Activated T-helper 1 cell treated with anti-CD3 and anti-CD28 coated beads, Interleukin-12 subunit alpha, Interleukin-12 subunit beta, Interleukin-2, Interleukin-4 antibody, amounts not matched to agents 30 ng/mL and 10 ng/mL and 1 ng/mL, durations not matched to agents 14 hours and 24 hours and 36 hours (primary cell): ENCODE data around the gene ULK4. TPM values are rescaled to one million over a fixed set of nuclear protein-coding genes. Genes with fewer than 3 reads are reported as not detected.
"Not testable (repeated sequence)": the region's sequence is repeated elsewhere in the genome, so short reads cannot be mapped to it uniquely, and the experiment has no call there.

Source experiments
- DNase-seq: peaks from one replicate; pipeline ENCODE4 v3.0.0; 2021; ENCODE audit warnings: low spot score
- H3K27ac Mint-ChIP-seq: one replicate; pipeline ENCODE4 v1.8.0; 2021; ENCODE audit warnings: mild to moderate bottlenecking, mixed read lengths
- H3K27me3 Mint-ChIP-seq: one replicate; pipeline ENCODE4 v1.8.0; 2022; ENCODE audit warnings: mild to moderate bottlenecking, moderate library complexity, mixed read lengths; ENCODE audit not compliant: insufficient read depth
- H3K36me3 Mint-ChIP-seq: one replicate; pipeline ENCODE4 v1.8.0; 2021; ENCODE audit warnings: low read depth, mixed read lengths
- H3K4me1 Mint-ChIP-seq: one replicate; pipeline ENCODE4 v1.8.0; 2021; ENCODE audit warnings: low read depth, mixed read lengths
- H3K4me3 Mint-ChIP-seq: one replicate; pipeline ENCODE4 v1.8.0; 2021; ENCODE audit warnings: mild to moderate bottlenecking, moderate library complexity, mixed read lengths
- H3K9me3 Mint-ChIP-seq: one replicate; pipeline ENCODE4 v1.8.0; 2021; ENCODE audit warnings: mixed read lengths
- intact Hi-C: fragments of 100-400 bp; cut with micrococcal nuclease; formaldehyde crosslinking; loops from one replicate; pipeline ENCODE4 v1.15.1; 2024
- total RNA-seq: library from RNA; stranded (reverse); gene quantifications from 2 replicates; pipeline ENCODE4 v1.2.3, GENCODE V29; 2022

Gene ULK4
- total RNA-seq, 1 donor from 2014 or later, result 7.3 TPM

DNA sequence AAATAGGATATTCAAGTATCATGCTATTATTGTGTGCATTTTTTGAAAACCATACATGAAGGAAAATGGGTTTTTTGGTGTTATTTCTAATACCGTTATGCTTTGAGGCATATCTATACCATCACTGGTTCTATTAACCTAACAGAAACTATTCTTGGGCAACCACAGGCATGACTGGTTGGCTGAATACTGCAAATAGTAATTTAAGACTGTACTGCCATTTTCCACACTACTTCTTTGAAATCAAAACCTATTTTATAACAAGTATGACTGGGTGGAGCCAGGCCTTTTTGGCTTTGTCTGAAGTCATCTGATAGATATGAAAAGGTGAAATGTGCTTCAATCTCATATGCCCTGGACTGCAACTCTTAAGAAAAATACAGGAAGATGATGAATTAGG is 115.1 kb downstream of the ULK4 start:
- intact Hi-C loops, result no loop called here
- Mint-ChIP-seq H3K4me1 (peaks cover 15% of the 10 kb centered on the region), H3K4me3 (no peak overlapping the region), H3K27ac (no peak overlapping the region), H3K9me3 (peaks cover 17% of the 10 kb centered on the region), H3K36me3 (no peaks in the 10 kb centered on the region), H3K27me3 (no peaks in the 10 kb centered on the region)
- no peak for DNase-seq

- no peak for DNase-seq
- Mint-ChIP-seq H3K27me3 (no peaks in the 10 kb centered on the region), H3K27ac (no peak overlapping the region), H3K4me3 (no peak overlapping the region), H3K36me3 (no peaks in the 10 kb centered on the region), H3K4me1 (peaks cover 15% of the 10 kb centered on the region), H3K9me3 (peaks cover 20% of the 10 kb centered on the region)
- intact Hi-C loops, result no loop called here
Observed at GRCh38 chr3:41845826-41846225, 116.1 kb downstream of the ULK4 start.

GRCh38 chr3:41844256-41844655 is 117.6 kb downstream of the ULK4 start:
- Mint-ChIP-seq H3K4me1 (peaks cover 12% of the 10 kb centered on the region), H3K9me3 (peaks cover 20% of the 10 kb centered on the region)
- H3K27ac Mint-ChIP-seq, H3K36me3 Mint-ChIP-seq, DNase-seq, H3K4me3 Mint-ChIP-seq, H3K27me3 Mint-ChIP-seq, intact Hi-C loops: not testable (repeated sequence)

DNA sequence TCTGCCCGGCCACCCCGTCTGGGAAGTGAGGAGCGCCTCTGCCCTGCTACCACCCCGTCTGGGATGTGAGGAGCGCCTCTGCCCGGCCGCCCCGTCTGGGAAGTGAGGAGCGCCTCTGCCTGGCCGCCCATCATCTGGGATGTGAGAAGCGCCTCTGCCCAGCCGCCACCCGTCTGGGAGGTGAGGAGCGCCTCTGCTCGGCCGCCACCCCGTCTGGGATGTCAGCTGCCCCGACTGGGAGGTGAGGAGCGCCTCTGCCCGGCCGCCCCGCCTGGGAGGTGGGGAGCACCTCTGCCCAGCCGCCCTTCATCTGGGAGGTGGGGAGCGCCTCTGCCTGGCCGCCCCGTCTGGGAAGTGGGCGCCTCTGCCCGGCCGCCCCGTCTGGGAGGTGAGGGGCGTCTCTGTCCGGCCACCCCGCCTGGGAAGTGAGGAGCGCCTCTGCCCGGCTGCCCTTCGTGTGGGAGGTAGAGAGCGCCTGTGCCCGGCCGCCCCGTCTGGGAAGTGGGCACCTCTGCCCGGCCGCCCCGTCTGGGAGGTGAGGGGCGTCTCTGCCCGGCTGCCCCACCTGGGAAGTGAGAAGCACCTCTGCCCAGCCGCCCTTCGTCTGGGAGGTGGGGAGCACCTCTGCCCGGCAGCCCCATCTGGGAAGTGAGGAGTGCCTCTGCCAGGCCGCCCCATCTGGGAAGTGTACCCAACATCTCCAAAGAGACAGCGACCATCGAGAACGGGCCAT is 120.8 kb downstream of the ULK4 start:
- H3K27ac Mint-ChIP-seq, H3K27me3 Mint-ChIP-seq, H3K4me3 Mint-ChIP-seq, DNase-seq, H3K36me3 Mint-ChIP-seq, intact Hi-C loops, H3K4me1 Mint-ChIP-seq: not testable (repeated sequence)
- peaks cover 20% of the 10 kb centered on the region for H3K9me3 Mint-ChIP-seq

DNA sequence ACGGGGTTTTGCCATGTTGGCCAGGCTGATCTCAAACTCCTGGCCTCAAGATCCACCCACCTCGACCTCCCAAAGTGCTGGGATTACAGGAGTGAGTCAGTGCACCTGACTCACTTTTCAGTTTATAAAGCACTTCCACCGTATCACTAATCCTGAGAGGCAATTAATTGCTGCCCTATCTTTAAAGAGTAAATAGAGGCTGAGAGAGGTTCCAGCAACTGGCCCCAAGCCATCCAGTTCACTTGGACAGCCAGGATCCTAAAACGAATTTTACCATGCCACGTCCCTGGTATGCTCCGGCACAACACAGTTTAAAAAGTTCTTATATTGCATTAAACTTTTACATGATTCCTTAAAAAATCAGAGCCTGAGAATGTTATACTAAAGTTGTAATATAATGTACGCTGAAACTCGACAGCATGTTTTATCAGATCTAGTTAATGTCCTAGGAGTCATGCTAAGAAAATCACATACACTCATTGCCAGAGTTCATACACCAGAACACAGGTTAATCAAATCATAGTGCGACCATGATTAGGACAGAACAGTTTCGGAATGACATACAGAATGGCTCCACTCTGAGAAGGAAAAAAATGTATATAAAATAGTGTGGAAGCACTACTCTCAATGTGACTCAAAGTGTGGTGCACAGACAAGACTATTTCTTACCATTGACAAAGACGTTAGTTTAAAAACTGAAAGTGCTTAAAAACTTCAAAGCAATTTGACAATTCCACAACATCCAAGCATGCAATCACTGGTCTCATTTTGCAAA is 125.4 kb downstream of the ULK4 start:
- Mint-ChIP-seq H3K27ac (no peak overlapping the region), H3K4me3 (no peak overlapping the region)

DNA sequence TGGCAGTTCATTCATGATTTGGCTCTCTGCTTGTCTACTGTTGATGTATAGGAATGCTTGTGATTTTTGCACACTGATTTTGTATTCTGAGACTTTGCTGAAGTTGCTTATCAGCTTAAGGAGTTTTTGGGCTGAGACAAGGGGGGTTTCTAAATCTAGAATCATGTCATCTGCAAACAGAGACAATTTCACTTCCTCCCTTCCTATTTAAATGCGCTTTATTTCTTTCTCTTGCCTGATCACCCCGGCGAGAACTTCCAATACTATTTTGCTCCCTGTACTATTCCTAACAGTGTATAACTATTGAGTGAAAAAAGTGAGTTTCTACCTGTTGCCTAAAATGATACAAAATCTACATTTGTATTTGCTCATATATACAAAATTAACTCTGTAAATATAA is 128.3 kb downstream of the ULK4 start:
- H3K27ac Mint-ChIP-seq, result no peak overlapping the region
- H3K27me3 Mint-ChIP-seq, result peaks cover 1% of the 10 kb centered on the region
- H3K4me3 Mint-ChIP-seq, result no peak overlapping the region
- intact Hi-C loops, result no loop called here
- peaks cover 3% of the 10 kb centered on the region for H3K9me3 Mint-ChIP-seq
- peaks cover 9% of the 10 kb centered on the region for H3K4me1 Mint-ChIP-seq
- no peak for DNase-seq
- no peaks in the 10 kb centered on the region for H3K36me3 Mint-ChIP-seq

More for the DNA sequence above, 125.4 kb downstream of the ULK4 start:
- peaks cover 1% of the 10 kb centered on the region for H3K27me3 Mint-ChIP-seq
- H3K36me3 Mint-ChIP-seq, result no peaks in the 10 kb centered on the region
- no peaks in the 10 kb centered on the region for H3K9me3 Mint-ChIP-seq
- no peak for DNase-seq
- H3K4me1 Mint-ChIP-seq, result peaks cover 9% of the 10 kb centered on the region
- intact Hi-C loops, result loop anchor here (5.0 kb wide), 1 partner anchor 246 kb away; no protein-coding TSS in a partner anchor

DNA sequence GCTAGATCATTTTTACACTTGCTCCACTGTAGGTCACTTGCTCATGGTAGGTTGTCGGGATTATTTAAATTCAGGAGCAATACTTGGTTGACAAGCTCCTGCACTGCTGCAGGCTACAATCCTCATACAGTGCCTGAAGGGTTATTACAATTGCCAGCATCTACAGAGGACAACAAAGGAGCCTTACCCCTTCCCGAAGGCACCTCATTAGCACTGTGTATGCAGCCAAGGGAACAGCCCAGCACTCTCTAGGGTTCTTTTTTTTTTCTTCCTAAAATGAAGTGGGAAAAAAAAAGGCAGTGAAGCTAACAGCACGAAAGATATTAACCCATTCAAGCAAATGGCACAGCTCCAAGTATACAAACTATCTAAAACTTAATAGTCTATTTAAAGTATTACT is 142.7 kb downstream of the ULK4 start:
- no peak for DNase-seq
- no peak overlapping the region for H3K4me3 Mint-ChIP-seq
- H3K36me3 Mint-ChIP-seq, result no peaks in the 10 kb centered on the region
- intact Hi-C loops, result no loop called here
- no peaks in the 10 kb centered on the region for H3K9me3 Mint-ChIP-seq
- H3K27ac Mint-ChIP-seq, result no peak overlapping the region
- H3K27me3 Mint-ChIP-seq, result no peaks in the 10 kb centered on the region
- no peaks in the 10 kb centered on the region for H3K4me1 Mint-ChIP-seq

- Mint-ChIP-seq H3K27me3 (no peaks in the 10 kb centered on the region), H3K4me1 (no peaks in the 10 kb centered on the region), H3K4me3 (no peak overlapping the region), H3K27ac (no peak overlapping the region), H3K9me3 (peaks cover 11% of the 10 kb centered on the region), H3K36me3 (no peaks in the 10 kb centered on the region)
- intact Hi-C loops, result no loop called here
- DNase-seq, result no peak
Observed at GRCh38 chr3:41808618-41809017, 153.3 kb downstream of the ULK4 start.

DNA sequence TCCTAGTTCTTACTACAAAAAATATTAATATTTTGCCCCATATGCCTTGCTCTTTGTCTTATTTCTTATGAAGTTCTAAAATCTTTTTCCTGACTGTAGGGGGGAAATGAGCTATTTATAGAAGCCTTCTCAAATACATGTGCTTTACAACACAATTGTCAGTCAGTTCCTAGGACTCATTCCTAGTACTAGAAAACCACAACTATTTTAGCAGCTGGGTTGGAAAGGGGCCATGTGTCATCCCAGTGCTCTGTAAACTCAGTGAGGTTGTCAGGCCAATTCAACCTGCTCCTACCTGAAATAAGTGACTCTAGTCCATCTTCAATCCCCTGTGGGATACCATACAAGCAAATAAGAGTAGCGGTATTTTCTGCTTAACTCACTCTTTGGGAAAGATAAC is 153.8 kb downstream of the ULK4 start:
- no peaks in the 10 kb centered on the region for H3K4me1 Mint-ChIP-seq
- no peaks in the 10 kb centered on the region for H3K27me3 Mint-ChIP-seq
- H3K9me3 Mint-ChIP-seq, result peaks cover 11% of the 10 kb centered on the region
- no peak overlapping the region for H3K27ac Mint-ChIP-seq
- DNase-seq, result no peak
- H3K4me3 Mint-ChIP-seq, result no peak overlapping the region
- intact Hi-C loops, result no loop called here
- H3K36me3 Mint-ChIP-seq, result no peaks in the 10 kb centered on the region

DNA sequence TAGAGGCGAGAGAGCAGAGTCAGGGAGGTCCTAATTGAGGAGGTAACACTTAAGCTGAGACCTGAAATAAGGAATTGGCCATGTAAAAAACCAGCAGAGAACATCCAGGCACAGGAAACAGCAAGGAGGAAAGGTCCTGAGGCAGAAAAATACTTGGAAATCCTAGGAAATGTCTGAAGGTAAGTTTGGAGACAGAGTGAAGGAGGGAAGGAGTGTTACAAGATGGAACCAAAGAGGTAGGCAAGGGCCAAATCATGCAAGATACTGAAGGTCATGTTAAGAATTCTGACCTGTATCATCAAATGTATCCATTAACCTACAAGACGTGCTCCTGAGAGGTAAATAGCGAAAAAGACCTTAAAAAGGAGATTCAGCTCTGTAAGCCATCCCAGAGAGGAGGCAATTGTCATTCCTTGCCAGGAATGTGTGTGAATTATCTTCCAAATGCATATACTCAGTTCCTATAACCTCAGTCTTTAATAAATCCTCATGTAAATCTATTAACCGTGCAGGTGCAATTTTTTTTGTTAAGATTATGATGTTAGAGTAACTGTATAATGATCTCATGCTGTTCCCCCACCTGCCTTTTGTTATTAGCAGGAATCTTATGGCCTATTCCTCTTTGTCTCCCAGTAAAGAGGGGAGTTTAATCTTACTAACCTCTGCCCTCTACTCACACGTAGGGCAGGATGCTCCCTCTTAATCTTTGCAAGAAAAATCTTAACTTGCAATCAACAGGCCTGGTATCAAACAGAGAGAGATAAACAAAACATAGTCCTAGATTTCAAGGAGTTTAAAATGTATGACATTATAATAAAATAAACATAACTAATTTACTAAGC is 166.9 kb downstream of the ULK4 start:
- intact Hi-C loops, result no loop called here
- H3K4me1 Mint-ChIP-seq, result no peaks in the 10 kb centered on the region
- H3K4me3 Mint-ChIP-seq, result no peak overlapping the region
- H3K27me3 Mint-ChIP-seq, result no peaks in the 10 kb centered on the region
- H3K36me3 Mint-ChIP-seq, result no peaks in the 10 kb centered on the region
- no peaks in the 10 kb centered on the region for H3K9me3 Mint-ChIP-seq
- DNase-seq, result no peak
- H3K27ac Mint-ChIP-seq, result no peak overlapping the region

DNA sequence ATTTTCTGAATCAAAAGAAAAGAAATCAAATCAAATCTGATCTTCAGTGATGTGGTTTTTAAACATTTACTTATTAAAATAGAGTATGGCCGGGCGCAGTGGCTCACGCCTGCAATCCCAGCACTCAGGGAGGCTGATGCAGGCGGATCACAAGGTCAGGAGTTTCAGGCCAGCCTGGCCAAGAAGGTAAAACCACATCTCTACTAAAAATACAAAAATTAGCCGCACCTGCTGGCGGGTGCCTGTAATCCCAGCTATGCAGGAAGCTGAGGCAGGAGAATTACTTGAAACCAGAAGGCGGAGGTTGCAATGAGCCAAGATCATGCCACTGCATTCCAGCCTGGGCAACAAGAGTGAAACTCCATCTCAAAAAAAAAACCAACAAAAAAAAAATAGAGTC is 169.1 kb downstream of the ULK4 start:
- H3K27ac Mint-ChIP-seq, result no peak overlapping the region
- H3K4me1 Mint-ChIP-seq, result no peaks in the 10 kb centered on the region
- H3K9me3 Mint-ChIP-seq, result no peaks in the 10 kb centered on the region
- no peaks in the 10 kb centered on the region for H3K36me3 Mint-ChIP-seq
- no peak for DNase-seq
- no peak overlapping the region for H3K4me3 Mint-ChIP-seq
- H3K27me3 Mint-ChIP-seq, result no peaks in the 10 kb centered on the region
- intact Hi-C loops, result no loop called here

- H3K27ac Mint-ChIP-seq, result no peak overlapping the region
- no peak overlapping the region for H3K4me3 Mint-ChIP-seq
- H3K9me3 Mint-ChIP-seq, result no peaks in the 10 kb centered on the region
- intact Hi-C loops, result no loop called here
- peaks cover 2% of the 10 kb centered on the region for H3K27me3 Mint-ChIP-seq
- no peaks in the 10 kb centered on the region for H3K36me3 Mint-ChIP-seq
- DNase-seq, result no peak
- no peaks in the 10 kb centered on the region for H3K4me1 Mint-ChIP-seq
Observed at GRCh38 chr3:41769106-41769505, 192.8 kb downstream of the ULK4 start.

DNA sequence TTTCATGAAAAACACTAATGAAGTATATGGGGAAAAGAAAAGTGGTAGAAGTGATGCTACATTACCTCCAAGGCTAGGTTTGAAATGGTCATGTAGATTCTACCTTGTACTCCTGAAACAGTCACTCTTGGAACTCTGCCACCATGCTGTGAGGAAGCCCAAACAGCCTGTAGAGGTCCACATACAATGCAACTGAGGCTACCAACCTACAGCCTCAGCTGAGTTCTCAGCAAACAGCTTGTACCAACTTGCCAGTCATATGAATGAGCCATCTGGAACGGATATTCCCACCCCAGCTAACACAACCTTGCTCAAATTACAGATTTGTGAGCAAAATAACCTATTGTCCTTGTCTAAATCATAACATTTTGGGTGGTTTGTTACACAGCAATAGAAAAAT is 193.5 kb downstream of the ULK4 start:
- Mint-ChIP-seq H3K27me3 (peaks cover 2% of the 10 kb centered on the region), H3K9me3 (no peaks in the 10 kb centered on the region), H3K27ac (no peak overlapping the region), H3K4me1 (no peaks in the 10 kb centered on the region), H3K4me3 (no peak overlapping the region), H3K36me3 (no peaks in the 10 kb centered on the region)
- no peak for DNase-seq
- intact Hi-C loops, result no loop called here
